Measurements from ENCODE around the gene CABLES1. TPM values are rescaled to one million over a fixed set of nuclear protein-coding genes. Genes with fewer than 3 reads are reported as not detected.
"Not testable (repeated sequence)": the region's sequence is repeated elsewhere in the genome, so short reads cannot be mapped to it uniquely, and the experiment has no call there.

Gene CABLES1
- total RNA-seq, 2 donors from 2014 or later, result 2.7 to 5.8 TPM

DNA sequence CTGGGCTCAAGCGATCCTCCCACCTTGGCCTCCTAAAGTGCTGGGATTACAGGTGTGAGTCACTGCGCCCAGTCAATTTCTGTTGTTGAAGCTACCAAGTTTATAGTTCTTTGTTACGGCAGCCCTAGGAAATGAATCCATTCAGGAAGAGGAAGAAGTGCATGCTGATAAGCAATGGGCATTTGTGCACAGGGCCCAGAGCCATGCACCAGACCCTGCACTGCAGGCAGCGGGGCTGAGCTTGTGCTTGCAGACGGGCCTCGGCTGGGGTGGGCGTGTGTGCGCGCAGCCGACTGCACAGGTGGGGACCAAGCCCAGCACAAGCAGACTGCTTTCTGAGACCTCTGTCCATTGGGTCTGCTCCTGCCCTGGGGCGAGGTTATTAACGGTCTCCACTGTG lies 144.6 kb downstream of the CABLES1 start:
- ATAC-seq (replicated peaks), result no peak
- Mint-ChIP-seq H3K27me3 (no peaks in the 10 kb centered on the region), H3K9me3 (no peaks in the 10 kb centered on the region), H3K4me3 (no peak overlapping the region), H3K4me1 (peaks cover 11% of the 10 kb centered on the region), H3K36me3 (ENCODE audit: low read depth) (no peaks in the 10 kb centered on the region), H3K27ac (no peak overlapping the region)

DNA sequence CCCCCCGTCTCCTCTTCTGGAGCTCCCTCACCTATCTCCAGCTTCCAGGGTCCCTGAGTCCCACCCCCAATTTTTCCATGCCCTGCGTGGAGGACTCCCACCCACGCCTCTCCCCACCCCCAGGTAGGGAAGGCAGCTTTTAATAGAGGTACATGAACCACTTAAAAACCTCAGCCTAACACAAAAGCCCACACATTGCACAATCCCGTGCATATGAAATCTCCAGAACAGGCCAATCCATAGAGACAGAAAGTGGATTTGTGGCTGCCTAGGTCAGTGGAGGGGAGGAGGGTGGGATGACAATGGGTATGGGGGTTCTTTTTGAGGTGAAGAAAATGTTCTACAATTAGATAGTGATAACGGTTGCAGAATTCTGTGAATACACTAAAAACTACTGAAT lies 145.6 kb downstream of the CABLES1 start:
- Mint-ChIP-seq H3K27me3 (no peaks in the 10 kb centered on the region), H3K36me3 (ENCODE audit: low read depth) (no peaks in the 10 kb centered on the region), H3K4me3 (no peak overlapping the region), H3K27ac (no peak overlapping the region), H3K9me3 (no peaks in the 10 kb centered on the region), H3K4me1 (peaks cover 15% of the 10 kb centered on the region)
- no peak for ATAC-seq (replicated peaks)

DNA sequence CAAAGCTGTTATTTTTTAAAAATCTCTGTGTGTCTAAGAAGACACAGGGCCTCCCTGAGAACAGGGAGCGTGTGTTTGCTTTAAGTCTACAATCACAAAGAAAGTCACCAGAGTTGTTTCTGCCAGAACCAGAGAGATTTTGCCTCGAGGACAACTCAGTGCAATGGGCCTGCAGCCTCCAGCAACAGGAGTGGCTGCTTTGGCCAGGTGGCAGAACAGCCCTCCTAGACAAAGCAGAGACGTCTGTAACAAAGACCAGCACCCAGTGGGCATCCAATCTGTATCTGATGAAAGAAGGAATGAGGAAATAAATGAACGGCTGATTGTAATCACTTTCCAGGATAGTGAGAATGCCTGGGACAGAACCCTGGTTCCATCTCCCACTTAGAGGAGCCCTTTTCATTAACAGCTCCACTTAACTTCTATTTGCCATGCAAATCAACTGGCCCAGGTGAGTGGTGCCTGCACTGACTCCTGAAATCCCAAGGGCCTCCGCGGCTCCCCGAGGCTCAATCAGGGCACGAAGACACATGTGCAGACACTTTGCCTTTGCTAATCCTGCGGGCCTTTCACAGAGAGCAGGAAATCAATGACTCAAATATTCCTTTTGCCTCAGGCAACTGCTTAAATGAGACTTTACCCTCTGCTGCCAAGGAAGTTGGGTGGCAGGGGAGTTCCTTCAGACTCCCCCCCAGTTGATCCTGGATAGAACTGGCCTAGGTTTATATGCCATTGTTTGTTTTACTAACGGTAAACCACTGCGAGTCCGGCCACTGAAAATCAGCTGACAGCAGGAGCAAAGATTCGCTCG lies 146.5 kb downstream of the CABLES1 start:
- Mint-ChIP-seq H3K27me3 (no peaks in the 10 kb centered on the region), H3K4me1 (peaks cover 15% of the 10 kb centered on the region), H3K4me3 (no peak overlapping the region), H3K36me3 (ENCODE audit: low read depth) (no peaks in the 10 kb centered on the region), H3K9me3 (no peaks in the 10 kb centered on the region), H3K27ac (no peak overlapping the region)
- no peak for ATAC-seq (replicated peaks)

- H3K4me3 Mint-ChIP-seq, result no peak overlapping the region
- H3K4me1 Mint-ChIP-seq, result peaks cover 15% of the 10 kb centered on the region
- no peak overlapping the region for H3K27ac Mint-ChIP-seq
- ATAC-seq (replicated peaks), result no peak
- no peaks in the 10 kb centered on the region for H3K9me3 Mint-ChIP-seq
- no peaks in the 10 kb centered on the region for H3K36me3 Mint-ChIP-seq (ENCODE audit: low read depth)
- no peaks in the 10 kb centered on the region for H3K27me3 Mint-ChIP-seq
These were observed 147.1 kb downstream of the CABLES1 start for GRCh38 chr18:23282437-23282781.

- peak overlapping the region; percentile 91 for H3K27ac Mint-ChIP-seq
- peak; percentile 92 for ATAC-seq (replicated peaks)
- H3K36me3 Mint-ChIP-seq (ENCODE audit: low read depth), result no peaks in the 10 kb centered on the region
- no peaks in the 10 kb centered on the region for H3K9me3 Mint-ChIP-seq
- H3K4me1 Mint-ChIP-seq, result peaks cover 15% of the 10 kb centered on the region
- H3K4me3 Mint-ChIP-seq, result peak overlapping the region; percentile 60
- H3K27me3 Mint-ChIP-seq, result no peaks in the 10 kb centered on the region
These were observed 148.7 kb downstream of the CABLES1 start for GRCh38 chr18:23283916-23284430.

GRCh38 chr18:23284629-23285028 lies 149.3 kb downstream of the CABLES1 start:
- H3K27ac Mint-ChIP-seq, result peak overlapping the region; percentile 91
- peak overlapping the region; percentile 60 for H3K4me3 Mint-ChIP-seq
- no peaks in the 10 kb centered on the region for H3K36me3 Mint-ChIP-seq (ENCODE audit: low read depth)
- H3K4me1 Mint-ChIP-seq, result peaks cover 15% of the 10 kb centered on the region
- H3K9me3 Mint-ChIP-seq, result no peaks in the 10 kb centered on the region
- peak; percentile 74 for ATAC-seq (replicated peaks)
- no peaks in the 10 kb centered on the region for H3K27me3 Mint-ChIP-seq

GRCh38 chr18:23285581-23285980 lies 150.3 kb downstream of the CABLES1 start:
- not testable (repeated sequence) for H3K27ac Mint-ChIP-seq; H3K4me3 Mint-ChIP-seq; H3K9me3 Mint-ChIP-seq; ATAC-seq (replicated peaks); H3K27me3 Mint-ChIP-seq; H3K36me3 Mint-ChIP-seq (ENCODE audit: low read depth)
- peaks cover 15% of the 10 kb centered on the region for H3K4me1 Mint-ChIP-seq

DNA sequence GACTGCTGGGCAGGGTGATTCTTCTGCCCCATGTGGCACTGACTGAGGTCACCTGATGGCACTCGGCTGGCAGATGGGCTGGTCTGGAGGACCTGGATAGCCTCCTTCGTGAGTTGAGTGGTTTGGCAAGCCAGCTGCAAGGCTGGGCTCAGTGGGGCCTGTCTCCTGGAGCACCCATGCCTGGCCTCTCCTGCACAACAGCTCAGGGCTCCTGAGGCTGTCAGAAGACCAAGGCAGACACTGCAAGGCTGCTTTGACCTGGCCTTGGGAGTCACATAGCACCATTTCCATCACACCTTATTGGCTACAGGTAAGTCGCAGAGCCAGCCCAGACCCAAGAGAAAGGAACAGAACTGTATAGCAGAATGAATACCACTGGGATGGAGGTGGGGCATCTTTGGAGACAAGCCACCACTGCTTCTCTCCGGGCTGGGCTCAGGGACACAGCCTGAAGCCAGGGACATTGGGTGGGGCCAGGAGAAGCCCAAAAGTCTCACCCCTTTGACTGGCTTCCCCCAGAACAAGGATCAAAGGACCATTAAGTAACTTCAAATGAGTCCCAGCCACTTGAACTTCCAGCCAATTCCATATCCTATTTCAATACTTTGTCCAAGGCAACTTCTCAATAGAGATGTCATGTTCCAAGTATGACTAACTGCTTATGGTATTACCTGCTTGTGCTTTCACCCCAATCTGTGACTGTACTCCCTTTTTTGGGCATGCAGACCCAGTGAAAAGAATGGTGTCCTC lies 156.3 kb downstream of the CABLES1 start:
- Mint-ChIP-seq H3K27me3 (no peaks in the 10 kb centered on the region), H3K4me3 (no peak overlapping the region), H3K4me1 (no peaks in the 10 kb centered on the region), H3K27ac (no peak overlapping the region), H3K36me3 (ENCODE audit: low read depth) (no peaks in the 10 kb centered on the region), H3K9me3 (no peaks in the 10 kb centered on the region)
- ATAC-seq (replicated peaks), result peak; percentile 45

DNA sequence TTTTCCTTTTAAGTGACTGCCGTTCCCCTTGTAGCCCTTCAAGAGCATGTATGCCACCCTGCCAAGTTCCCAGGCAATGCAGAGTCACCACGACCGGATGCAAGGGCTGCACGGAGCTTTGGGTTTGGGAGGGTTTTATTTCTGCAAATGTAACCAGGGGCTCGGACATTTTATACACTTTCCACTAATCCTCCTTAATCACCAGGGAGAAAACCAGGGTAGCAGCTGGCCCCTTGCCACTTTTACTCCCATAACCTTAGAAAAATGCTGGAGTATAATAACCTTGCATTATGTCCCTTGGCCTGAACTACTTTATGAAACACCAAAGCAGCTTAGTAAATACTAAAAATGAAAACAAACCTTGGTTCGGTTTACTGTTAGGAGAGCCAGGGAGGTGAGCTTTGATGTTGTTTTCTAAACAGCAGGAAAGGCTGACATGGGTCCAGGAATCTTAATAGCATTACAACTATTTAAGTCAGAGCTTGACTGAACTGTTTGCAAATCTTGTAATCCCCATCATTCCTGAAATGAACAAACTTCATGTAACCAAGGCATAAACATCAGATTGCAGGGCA lies 165.0 kb downstream of the CABLES1 start:
- ATAC-seq (replicated peaks), result no peak
- Mint-ChIP-seq H3K4me3 (no peak overlapping the region), H3K4me1 (no peaks in the 10 kb centered on the region), H3K9me3 (no peaks in the 10 kb centered on the region), H3K27me3 (no peaks in the 10 kb centered on the region), H3K27ac (no peak overlapping the region), H3K36me3 (ENCODE audit: low read depth) (no peaks in the 10 kb centered on the region)

GRCh38 chr18:23301972-23302371 lies 166.7 kb downstream of the CABLES1 start:
- Mint-ChIP-seq H3K27ac (no peak overlapping the region), H3K4me3 (no peak overlapping the region), H3K27me3 (no peaks in the 10 kb centered on the region), H3K4me1 (no peaks in the 10 kb centered on the region), H3K36me3 (ENCODE audit: low read depth) (no peaks in the 10 kb centered on the region), H3K9me3 (no peaks in the 10 kb centered on the region)
- ATAC-seq (replicated peaks), result no peak

DNA sequence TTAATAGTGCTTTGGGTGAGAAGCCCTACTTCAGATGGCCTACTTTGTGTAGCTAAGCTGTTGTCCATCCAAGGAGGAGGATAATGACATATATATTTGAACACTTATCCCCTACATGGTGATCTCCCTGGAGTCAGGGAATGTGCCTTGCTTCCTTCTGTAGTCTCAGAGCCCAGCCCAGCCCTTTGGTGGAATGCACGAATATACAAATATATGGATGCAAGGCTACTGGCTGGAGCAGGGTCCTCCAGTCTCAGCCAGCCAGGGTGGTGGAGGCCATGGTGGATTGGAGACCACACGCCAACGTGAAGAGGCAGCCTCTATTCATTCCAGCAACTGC lies 167.2 kb downstream of the CABLES1 start:
- Mint-ChIP-seq H3K4me3 (no peak overlapping the region), H3K4me1 (peaks cover 3% of the 10 kb centered on the region), H3K27ac (no peak overlapping the region), H3K27me3 (no peaks in the 10 kb centered on the region), H3K36me3 (ENCODE audit: low read depth) (no peaks in the 10 kb centered on the region), H3K9me3 (no peaks in the 10 kb centered on the region)
- no peak for ATAC-seq (replicated peaks)

DNA sequence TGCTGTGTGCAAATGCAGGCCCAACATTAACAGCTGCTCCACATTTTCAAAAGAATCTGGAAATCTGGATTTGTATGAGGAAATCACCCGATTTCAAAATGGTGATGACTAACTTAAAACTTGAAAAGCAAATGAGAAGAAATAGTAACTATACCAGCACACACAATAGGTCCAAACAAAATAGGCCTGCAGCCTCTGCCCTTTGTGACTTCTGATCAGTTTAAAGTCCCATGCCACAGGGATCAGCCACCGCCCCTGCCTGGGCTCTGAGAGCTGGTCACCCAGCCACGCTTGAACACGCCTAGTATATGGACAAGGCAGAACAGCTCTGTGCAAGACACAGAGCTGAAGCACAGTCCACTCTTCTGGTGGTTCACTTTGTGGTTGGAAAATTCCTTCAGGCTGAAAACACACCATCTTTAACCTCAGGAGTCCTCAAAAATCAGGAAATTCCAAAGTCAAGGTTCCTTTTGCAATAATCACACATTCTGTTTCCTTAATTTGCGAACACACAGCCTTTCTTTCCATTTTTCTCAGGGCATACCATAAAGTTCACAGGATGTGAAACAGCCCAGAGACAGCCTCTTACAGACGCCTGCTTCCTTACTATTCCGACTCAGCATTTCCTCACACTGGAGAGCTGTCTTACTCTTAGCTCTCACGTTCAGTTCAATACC lies 167.7 kb downstream of the CABLES1 start:
- no peaks in the 10 kb centered on the region for H3K36me3 Mint-ChIP-seq (ENCODE audit: low read depth)
- no peak overlapping the region for H3K27ac Mint-ChIP-seq
- H3K4me3 Mint-ChIP-seq, result no peak overlapping the region
- no peaks in the 10 kb centered on the region for H3K27me3 Mint-ChIP-seq
- peaks cover 8% of the 10 kb centered on the region for H3K4me1 Mint-ChIP-seq
- no peaks in the 10 kb centered on the region for H3K9me3 Mint-ChIP-seq
- ATAC-seq (replicated peaks), result no peak

DNA sequence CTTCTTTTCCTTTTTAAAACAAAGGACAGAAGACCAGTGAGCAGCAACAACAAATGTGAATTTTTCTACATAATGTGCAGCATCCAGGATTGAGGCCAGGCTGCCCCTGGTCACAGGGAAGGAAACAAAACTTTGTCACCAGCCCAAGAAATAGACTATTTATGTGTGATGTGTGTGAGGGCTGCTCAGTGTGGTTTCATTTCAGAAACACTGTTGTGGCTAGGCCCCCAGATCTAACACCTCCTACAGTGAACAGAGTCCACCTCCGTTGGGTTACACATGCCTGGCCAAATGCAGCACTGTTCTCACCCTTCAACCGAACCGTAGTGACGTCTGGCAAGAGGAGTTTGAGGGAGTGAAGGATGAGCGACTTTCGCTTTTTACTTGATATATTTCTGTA lies 171.5 kb downstream of the CABLES1 start:
- H3K27ac Mint-ChIP-seq, result no peak overlapping the region
- H3K27me3 Mint-ChIP-seq, result no peaks in the 10 kb centered on the region
- peaks cover 17% of the 10 kb centered on the region for H3K4me1 Mint-ChIP-seq
- no peaks in the 10 kb centered on the region for H3K9me3 Mint-ChIP-seq
- no peak for ATAC-seq (replicated peaks)
- H3K4me3 Mint-ChIP-seq, result no peak overlapping the region
- H3K36me3 Mint-ChIP-seq (ENCODE audit: low read depth), result no peaks in the 10 kb centered on the region

- H3K9me3 Mint-ChIP-seq, result no peaks in the 10 kb centered on the region
- H3K36me3 Mint-ChIP-seq (ENCODE audit: low read depth), result no peaks in the 10 kb centered on the region
- peak; percentile 87 for ATAC-seq (replicated peaks)
- peak overlapping the region; percentile 18 for H3K27ac Mint-ChIP-seq
- H3K27me3 Mint-ChIP-seq, result no peaks in the 10 kb centered on the region
- peaks cover 17% of the 10 kb centered on the region for H3K4me1 Mint-ChIP-seq
- peak overlapping the region; percentile 8 for H3K4me3 Mint-ChIP-seq
These were observed 172.4 kb downstream of the CABLES1 start for GRCh38 chr18:23307567-23308295.
